Endothelial cell of umbilical vein (primary cell): ENCODE results near the gene RGR. TPM values are rescaled to one million over a fixed set of nuclear protein-coding genes. Genes with fewer than 3 reads are reported as not detected.

Source experiments
- BruUV-seq: library from RNA; stranded (reverse); fragments of 400-500 nt; replicated peaks from 2 replicates; lab custom pipeline; 2021; lab: Mats Ljungman, UMichigan
- CTCF ChIA-PET: fragments of 300-600, 350-600 bp; sonication (Branson Sonifier 250); formaldehyde crosslinking; loops from one replicate; lab custom pipeline; 2021; ENCODE audit warnings: antibody characterized with exemption, inconsistent platforms; lab: Charles Lee
- POLR2A ChIA-PET: fragments of 300-600, 350-600 bp; sonication (Branson Sonifier 250); formaldehyde crosslinking; loops from one replicate; lab custom pipeline; 2021; ENCODE audit warnings: antibody characterized with exemption, inconsistent platforms; lab: Charles Lee
- DNase-seq: peaks from one replicate; pipeline ENCODE4 v3.0.0-alpha.2; 2011; ENCODE audit warnings: low read depth, low spot score
- FAIRE-seq: peaks from 2 replicates; lab custom pipeline; 2011; peaks lifted over from hg19 to GRCh38; lab: Jason Lieb, UNC
- H2AFZ ChIP-seq: 2 replicates; pipeline ENCODE4 v1.6.0; 2012; ENCODE audit warnings: low read depth, low read length, control low read depth, inconsistent platforms
- H3K27ac ChIP-seq: 2 replicates; pipeline ENCODE4 v1.5.1; 2011; ENCODE audit warnings: low read depth, mild to moderate bottlenecking, control low read depth, low read length, moderate library complexity; ENCODE audit not compliant: insufficient read depth
- H3K27me3 ChIP-seq, 2 experiments: 2 replicates each; pipeline versions ENCODE4 v1.6.0 to v1.6.1; 2011; ENCODE audit warnings: low read length in 2 of 2, mixed read lengths in 1 of 2; ENCODE audit not compliant: control insufficient read depth in 2 of 2, insufficient read depth in 2 of 2
- H3K36me3 ChIP-seq, 2 experiments: 2 replicates in 1 of 2; 3 replicates in 1 of 2; pipeline ENCODE4 v1.5.1; 2011; ENCODE audit warnings: low read length in 2 of 2, mild to moderate bottlenecking in 1 of 2, moderate library complexity in 1 of 2; ENCODE audit not compliant: control insufficient read depth in 2 of 2, insufficient read depth in 2 of 2; ENCODE audit errors: extremely low read depth in 1 of 2
- H3K4me1 ChIP-seq: 3 replicates; pipeline ENCODE4 v1.5.1; 2011; ENCODE audit warnings: mild to moderate bottlenecking, low read length; ENCODE audit not compliant: control insufficient read depth, insufficient read depth; ENCODE audit errors: extremely low read depth
- H3K4me2 ChIP-seq: 2 replicates; pipeline ENCODE4 v1.6.1; 2011; ENCODE audit warnings: low read length, control low read depth, mixed read lengths; ENCODE audit not compliant: insufficient read depth
- H3K4me3 ChIP-seq, 3 experiments: fragments of 200-600 bp in 1 of 3; sonication (generic), shearing (Covaris generic) in 1 of 3; replicated peaks in 1 of 3; 2 replicates each; pipeline ENCODE4 v1.5.1; 2011 to 2016; ENCODE audit warnings: control low read depth in 3 of 3, low read length in 3 of 3, mild to moderate bottlenecking in 2 of 3, inconsistent platforms in 1 of 3, low read depth in 1 of 3, moderate library complexity in 1 of 3; ENCODE audit not compliant: insufficient read depth in 1 of 3
- H3K79me2 ChIP-seq: 2 replicates; pipeline ENCODE4 v1.6.0; 2012; ENCODE audit warnings: low read length, inconsistent platforms; ENCODE audit not compliant: control insufficient read depth, insufficient read depth
- H3K9ac ChIP-seq: replicated peaks from 2 replicates; pipeline ENCODE3; 2011; ENCODE audit warnings: low read length, control low read depth; ENCODE audit not compliant: insufficient read depth; ENCODE audit errors: extremely low read depth
- H3K9me1 ChIP-seq: replicated peaks from 3 replicates; pipeline ENCODE4 v1.6.0; 2011; ENCODE audit warnings: mild to moderate bottlenecking, low read length; ENCODE audit not compliant: control insufficient read depth, insufficient read depth; ENCODE audit errors: extremely low read depth
- H3K9me3 ChIP-seq: replicated peaks from 2 replicates; pipeline ENCODE4 v1.5.1; 2012; ENCODE audit warnings: low read length, inconsistent platforms; ENCODE audit not compliant: control insufficient read depth, insufficient read depth
- H4K20me1 ChIP-seq: replicated peaks from 2 replicates; pipeline ENCODE3; 2011; ENCODE audit warnings: mild to moderate bottlenecking, low read length; ENCODE audit not compliant: control insufficient read depth, insufficient read depth; ENCODE audit errors: extremely low read depth
- CTCF ChIP-seq, 2 donors: IDR thresholded peaks; 1 replicate in 1 of 2; 2 replicates in 1 of 2; pipeline ENCODE4 v1.5.1; 2011; ENCODE audit warnings: low read length in 2 of 2, mild to moderate bottlenecking in 2 of 2, moderate library complexity in 2 of 2, control low read depth in 1 of 2, inconsistent platforms in 1 of 2, low read depth in 1 of 2; ENCODE audit not compliant: insufficient read depth in 1 of 2; ENCODE audit errors: extremely low read depth in 1 of 2
- EZH2 ChIP-seq: IDR thresholded peaks from 2 replicates; pipeline ENCODE4 v1.6.1; 2012; ENCODE audit warnings: borderline replicate concordance, low read depth, mild to moderate bottlenecking, moderate library complexity, low read length, inconsistent platforms; ENCODE audit not compliant: severe bottlenecking
- FOS ChIP-seq: IDR thresholded peaks from 2 replicates; pipeline ENCODE4 v1.6.1; 2011; ENCODE audit warnings: mild to moderate bottlenecking, low read length, moderate library complexity, borderline replicate concordance; ENCODE audit not compliant: insufficient read depth
- GATA2 ChIP-seq: IDR thresholded peaks from 2 replicates; pipeline ENCODE4 v1.7.0; 2011; ENCODE audit warnings: low read depth, mild to moderate bottlenecking, moderate library complexity, mixed read lengths, low read length; ENCODE audit not compliant: insufficient read length, insufficient read depth
- JUN ChIP-seq: IDR thresholded peaks from 2 replicates; pipeline ENCODE4 v1.6.1; 2011; ENCODE audit warnings: borderline replicate concordance, low read depth; ENCODE audit not compliant: insufficient read length, insufficient read depth
- MAX ChIP-seq: IDR thresholded peaks from 2 replicates; pipeline ENCODE4 v1.6.1; 2011; ENCODE audit not compliant: insufficient read depth, insufficient read length
- MYC ChIP-seq: IDR thresholded peaks from one replicate; pipeline ENCODE4 v1.6.1; 2011; ENCODE audit warnings: mild to moderate bottlenecking, low read depth, low read length
- POLR2A ChIP-seq: IDR thresholded peaks from 2 replicates; pipeline ENCODE4 v1.6.1; 2012; ENCODE audit warnings: low read depth, mild to moderate bottlenecking, control low read depth, low read length
- POLR2AphosphoS5 ChIP-seq: IDR thresholded peaks from 2 replicates; pipeline ENCODE4 v1.6.1; 2012; ENCODE audit warnings: low read depth, mild to moderate bottlenecking, control low read depth, low read length, moderate library complexity; ENCODE audit not compliant: insufficient read depth
- dilution Hi-C: fragments of 300-500 bp; cut with MboI; formaldehyde crosslinking; loops from one replicate; pipeline ENCODE4 v1.15.0; 2019; ENCODE audit warnings: low sequenced_read_pairs; ENCODE audit not compliant: extremely low pct_ligation_motif_present
- intact Hi-C: fragments of 100-400 bp; cut with micrococcal nuclease; formaldehyde crosslinking; loops from one replicate; pipeline ENCODE4 v1.10.0; 2022
- polyA plus RNA-seq, 4 experiments: library from polyadenylated mRNA; depleted of rRNA in 3 of 4; stranded (reverse) in 3 of 4; unstranded in 1 of 4; fragments of >200 nt; gene quantifications; 2 replicates each; pipeline versions ENCODE4 v1.2.1 to v1.2.3, GENCODE V29; 2011 to 2012; ENCODE audit warnings: missing spikeins in 1 of 4
- total RNA-seq: library from RNA; stranded (reverse); gene quantifications from 2 replicates; pipeline ENCODE4 v1.2.3, GENCODE V29; 2021

Gene RGR
- total and polyA plus RNA-seq, 2 donors (not counting 3 experiments of a cell fraction or from before 2014, with no cell fraction given): not detected

- Histone ChIP-seq H3K27me3 (no peaks in the 10 kb centered on the region), H3K4me1 (peaks cover 28% of the 10 kb centered on the region), H3K36me3 (no peaks in the 10 kb centered on the region), H3K4me3 (no peak overlapping the region), H3K4me2 (no peak overlapping the region), H3K9me3 (no peaks in the 10 kb centered on the region), H3K9ac (no peak overlapping the region), H3K9me1 (no peaks in the 10 kb centered on the region), H4K20me1 (no peaks in the 10 kb centered on the region), H3K79me2 (no peaks in the 10 kb centered on the region), H2AFZ (no peak overlapping the region), H3K27ac (no peak overlapping the region)
- DNase-seq (no peak), FAIRE-seq (no peak)
- POLR2A ChIA-PET: no interaction called here
- dilution Hi-C loops (no loop called here), intact Hi-C loops (no loop called here)
- CTCF ChIA-PET: interaction anchor here (1.8 to 2.5 kb wide), 2 partner anchors 45 to 230 kb away, joined by 5 to 11 read pairs; no protein-coding TSS in a partner anchor
- TF ChIP-seq JUN (no peak), POLR2AphosphoS5 (no peak), EZH2 (no peak), FOS (no peak), GATA2 (no peak), CTCF (IDR thresholded peaks at IDR 0.05; ENCODE audit: extremely low read depth in 1 of 2, insufficient read depth in 1 of 2, low read depth in 1 of 2, low read length in 2 of 2) (no peak), MAX (no peak), POLR2A (no peak), MYC (no peak)
- no TSS peak for BruUV-seq
These were observed 62.0 kb downstream of the RGR start for GRCh38 chr10:84306751-84307384.
